Measurements from ENCODE around the gene RAB3GAP1.

DNA sequence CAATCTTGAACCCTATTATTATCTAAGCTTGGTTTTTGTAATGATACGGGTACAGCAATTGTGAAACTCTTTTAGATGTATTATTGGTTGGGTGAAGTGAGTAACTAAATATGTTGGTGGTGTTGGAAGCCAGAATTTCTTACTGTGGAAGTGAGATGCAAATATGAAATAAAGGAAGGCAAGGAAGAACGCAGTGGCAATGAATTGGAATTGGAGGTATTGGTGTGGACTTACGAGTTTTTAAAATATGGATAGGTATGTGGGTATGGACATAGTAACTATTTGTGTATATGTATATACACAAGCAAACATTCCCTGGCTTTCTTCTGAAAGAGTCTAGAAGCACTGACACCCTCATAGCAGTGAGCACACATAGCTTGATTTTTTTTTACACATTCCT is 105.8 kb downstream of the RAB3GAP1 start:
- TF ChIP-seq CTCF (conservative IDR thresholded peaks at IDR 0.05; ENCODE audit: low read depth, low read length) (no peak), EZH2 (IDR thresholded peaks at IDR 0.05; ENCODE audit: borderline replicate concordance, low read depth, low read length, poor library complexity, severe bottlenecking) (no peak)
